Loucy (cell line): ENCODE measurements around the gene ATRNL1.
A peak's percentile ranks its signal among the peaks of the same experiment; 100 is the strongest.

ENCODE experiments used
- H2AFZ ChIP-seq: fragments of 200-600 bp; sonication (generic); 2 replicates; pipeline ENCODE4 v1.6.0; 2016; ENCODE audit warnings: antibody characterized with exemption, mild to moderate bottlenecking, low read length, moderate library complexity
- H3F3A ChIP-seq: fragments of 200-600 bp; 2 replicates; pipeline ENCODE4 v1.6.0; 2016; ENCODE audit warnings: antibody characterized with exemption, low read depth, mild to moderate bottlenecking
- H3K27me3 ChIP-seq: fragments of 200-600 bp; sonication (generic); 2 replicates; pipeline ENCODE4 v1.6.1; 2014; ENCODE audit warnings: low read length, mild to moderate bottlenecking; ENCODE audit not compliant: insufficient read depth, poor library complexity, severe bottlenecking
- H3K36me3 ChIP-seq: fragments of 200-600 bp; sonication (generic); 2 replicates; pipeline ENCODE4 v1.6.1; 2016; ENCODE audit warnings: low read length; ENCODE audit not compliant: insufficient read depth
- H3K4me1 ChIP-seq: fragments of 200-600 bp; sonication (generic); 2 replicates; pipeline ENCODE4 v1.5.1; 2014; ENCODE audit warnings: low read length, mild to moderate bottlenecking; ENCODE audit not compliant: insufficient read depth, poor library complexity, severe bottlenecking
- H3K4me2 ChIP-seq: fragments of 200-600 bp; sonication (generic); 2 replicates; pipeline ENCODE4 v1.6.0; 2014; ENCODE audit warnings: antibody characterized with exemption, low read length, low read depth, mild to moderate bottlenecking; ENCODE audit not compliant: poor library complexity, severe bottlenecking
- H3K4me3 ChIP-seq: fragments of 200-600 bp; sonication (generic); 2 replicates; pipeline ENCODE4 v1.5.1; 2014; ENCODE audit warnings: low read length, mild to moderate bottlenecking, mixed read lengths; ENCODE audit not compliant: poor library complexity, severe bottlenecking
- H3K79me2 ChIP-seq: fragments of 200-600 bp; sonication (generic); 2 replicates; pipeline ENCODE4 v1.6.1; 2014; ENCODE audit warnings: low read length; ENCODE audit not compliant: insufficient read depth
- H3K9ac ChIP-seq: fragments of 200-600 bp; sonication (generic); 2 replicates; pipeline ENCODE4 v1.6.0; 2014; ENCODE audit warnings: mild to moderate bottlenecking, low read depth, low read length, moderate library complexity; ENCODE audit not compliant: poor library complexity, severe bottlenecking
- H3K9me2 ChIP-seq: fragments of 200-600 bp; sonication (generic); replicated peaks from 2 replicates; pipeline ENCODE4 v1.6.1; 2016; ENCODE audit warnings: low read depth, low read length, mixed read lengths
- H3K9me3 ChIP-seq: fragments of 200-600 bp; sonication (generic); 2 replicates; pipeline ENCODE4 v1.6.1; 2014; ENCODE audit warnings: mild to moderate bottlenecking, antibody characterized with exemption, low read length, low read depth; ENCODE audit not compliant: insufficient read depth
- H4K20me1 ChIP-seq: fragments of 200-600 bp; sonication (generic); 2 replicates; pipeline ENCODE4 v1.6.0; 2014; ENCODE audit warnings: antibody characterized with exemption, low read length, mild to moderate bottlenecking; ENCODE audit not compliant: insufficient read depth, poor library complexity, severe bottlenecking
- CTCF ChIP-seq: fragments of 200-600 bp; sonication (generic); conservative IDR thresholded peaks from 2 replicates; pipeline ENCODE4 v1.5.1; 2014; ENCODE audit warnings: mild to moderate bottlenecking, antibody characterized with exemption, low read length
- EZH2phosphoT487 ChIP-seq: fragments of 200-600 bp; IDR thresholded peaks from 2 replicates; pipeline ENCODE4 v1.6.1; 2018; ENCODE audit warnings: antibody characterized with exemption, mild to moderate bottlenecking, moderate library complexity, borderline replicate concordance

The ATRNL1 gene

GRCh38 chr10:115965376-115965775 is 872.2 kb downstream of the ATRNL1 start:
- Histone ChIP-seq H3K9me3 (no peaks in the 10 kb centered on the region), H3K27me3 (no peaks in the 10 kb centered on the region), H3K79me2 (no peaks in the 10 kb centered on the region), H3K4me2 (no peak overlapping the region), H4K20me1 (no peaks in the 10 kb centered on the region), H3K36me3 (no peaks in the 10 kb centered on the region), H3K9ac (no peak overlapping the region), H2AFZ (no peak overlapping the region), H3F3A (no peaks in the 10 kb centered on the region), H3K4me3 (no peak overlapping the region), H3K4me1 (peaks cover 17% of the 10 kb centered on the region), H3K9me2 (no peaks in the 10 kb centered on the region)
- TF ChIP-seq CTCF (no peak), EZH2phosphoT487 (no peak)

- Histone ChIP-seq H3K36me3 (no peaks in the 10 kb centered on the region), H3K79me2 (no peaks in the 10 kb centered on the region), H3K4me1 (peaks cover 17% of the 10 kb centered on the region), H3K9me2 (no peaks in the 10 kb centered on the region), H4K20me1 (no peaks in the 10 kb centered on the region), H3K27me3 (no peaks in the 10 kb centered on the region), H3K4me2 (no peak overlapping the region), H3K9me3 (no peaks in the 10 kb centered on the region), H3K4me3 (no peak overlapping the region), H3F3A (no peaks in the 10 kb centered on the region), H3K9ac (no peak overlapping the region), H2AFZ (no peak overlapping the region)
- TF ChIP-seq EZH2phosphoT487, result no peak
- peak; percentile 55 for TF ChIP-seq CTCF
Measured at GRCh38 chr10:115968236-115968635, 875.1 kb downstream of the ATRNL1 start.

GRCh38 chr10:115969591-115969990 is 876.4 kb downstream of the ATRNL1 start:
- Histone ChIP-seq H3K4me1 (peaks cover 9% of the 10 kb centered on the region), H3K27me3 (no peaks in the 10 kb centered on the region), H3F3A (no peaks in the 10 kb centered on the region), H3K36me3 (no peaks in the 10 kb centered on the region), H2AFZ (no peak overlapping the region), H3K9me2 (no peaks in the 10 kb centered on the region), H3K4me2 (no peak overlapping the region), H4K20me1 (no peaks in the 10 kb centered on the region), H3K9me3 (no peaks in the 10 kb centered on the region), H3K4me3 (no peak overlapping the region), H3K79me2 (no peaks in the 10 kb centered on the region), H3K9ac (no peak overlapping the region)
- no peak for TF ChIP-seq EZH2phosphoT487
- no peak for TF ChIP-seq CTCF
